Bronchial epithelial cell (primary cell): Measurements from ENCODE around the gene CACNB1. TPM values are rescaled to one million over a fixed set of nuclear protein-coding genes. Genes with fewer than 3 reads are reported as not detected.
"Not testable (repeated sequence)": the region's sequence is repeated elsewhere in the genome, so short reads cannot be mapped to it uniquely, and the experiment has no call there.

Experiments used
- DNase-seq: peaks from one replicate; pipeline ENCODE4 v3.0.0-alpha.2; 2010; ENCODE audit warnings: low read depth
- FAIRE-seq: peaks from 2 replicates; lab custom pipeline; 2011; peaks lifted over from hg19 to GRCh38; lab: Jason Lieb, UNC
- H3K27me3 ChIP-seq: 2 replicates; pipeline ENCODE4 v1.5.1; 2011; ENCODE audit warnings: low read length; ENCODE audit not compliant: control insufficient read depth, insufficient read depth
- H3K36me3 ChIP-seq: 2 replicates; pipeline ENCODE4 v1.5.1; 2011; ENCODE audit warnings: low read length; ENCODE audit not compliant: control insufficient read depth, insufficient read depth
- H3K4me3 ChIP-seq: 2 replicates; pipeline ENCODE4 v1.5.1; 2011; ENCODE audit warnings: mild to moderate bottlenecking, low read depth, low read length, control low read depth
- total RNA-seq: library from RNA; depleted of rRNA; stranded (reverse); fragments of >200 nt; gene quantifications from 2 replicates; pipeline ENCODE4 v1.2.1, GENCODE V29; 2014
- TF ChIP-seq, protein P1 (sequence below): IDR thresholded peaks from 2 replicates; pipeline ENCODE4 v1.5.1; 2011; ENCODE audit warnings: mild to moderate bottlenecking, moderate library complexity, low read length, control low read depth, inconsistent platforms; ENCODE audit not compliant: insufficient read depth, severe bottlenecking

CACNB1 gene
- total RNA-seq, 1 donor from 2014 or later, result 4.7 TPM

DNA sequence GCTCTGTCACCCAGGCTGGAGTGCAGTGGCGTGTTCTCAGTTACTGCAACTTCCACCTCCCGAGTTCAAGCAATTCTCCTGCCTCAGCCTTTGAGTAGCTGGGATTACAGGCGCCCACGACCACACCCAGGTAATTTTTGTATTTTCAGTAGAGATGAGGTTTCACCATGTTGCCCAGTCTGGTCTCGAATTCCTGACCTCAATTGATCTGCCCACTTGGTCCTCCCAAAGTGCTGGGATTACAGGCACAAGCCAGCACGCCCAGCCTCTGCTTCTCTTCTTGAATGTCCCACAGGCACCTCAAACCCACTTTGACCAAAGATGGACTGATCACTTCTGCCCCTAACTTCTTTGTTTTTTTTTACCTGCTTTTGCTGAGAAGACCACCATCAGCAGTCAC, 26.9 kb downstream of the CACNB1 start:
- Histone ChIP-seq H3K36me3 (no peaks in the 10 kb centered on the region), H3K4me3 (no peak overlapping the region), H3K27me3 (no peaks in the 10 kb centered on the region)
- TF ChIP-seq, protein P1, sequence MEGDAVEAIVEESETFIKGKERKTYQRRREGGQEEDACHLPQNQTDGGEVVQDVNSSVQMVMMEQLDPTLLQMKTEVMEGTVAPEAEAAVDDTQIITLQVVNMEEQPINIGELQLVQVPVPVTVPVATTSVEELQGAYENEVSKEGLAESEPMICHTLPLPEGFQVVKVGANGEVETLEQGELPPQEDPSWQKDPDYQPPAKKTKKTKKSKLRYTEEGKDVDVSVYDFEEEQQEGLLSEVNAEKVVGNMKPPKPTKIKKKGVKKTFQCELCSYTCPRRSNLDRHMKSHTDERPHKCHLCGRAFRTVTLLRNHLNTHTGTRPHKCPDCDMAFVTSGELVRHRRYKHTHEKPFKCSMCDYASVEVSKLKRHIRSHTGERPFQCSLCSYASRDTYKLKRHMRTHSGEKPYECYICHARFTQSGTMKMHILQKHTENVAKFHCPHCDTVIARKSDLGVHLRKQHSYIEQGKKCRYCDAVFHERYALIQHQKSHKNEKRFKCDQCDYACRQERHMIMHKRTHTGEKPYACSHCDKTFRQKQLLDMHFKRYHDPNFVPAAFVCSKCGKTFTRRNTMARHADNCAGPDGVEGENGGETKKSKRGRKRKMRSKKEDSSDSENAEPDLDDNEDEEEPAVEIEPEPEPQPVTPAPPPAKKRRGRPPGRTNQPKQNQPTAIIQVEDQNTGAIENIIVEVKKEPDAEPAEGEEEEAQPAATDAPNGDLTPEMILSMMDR, result no peak
- no peak for DNase-seq
- no peak for FAIRE-seq

DNA sequence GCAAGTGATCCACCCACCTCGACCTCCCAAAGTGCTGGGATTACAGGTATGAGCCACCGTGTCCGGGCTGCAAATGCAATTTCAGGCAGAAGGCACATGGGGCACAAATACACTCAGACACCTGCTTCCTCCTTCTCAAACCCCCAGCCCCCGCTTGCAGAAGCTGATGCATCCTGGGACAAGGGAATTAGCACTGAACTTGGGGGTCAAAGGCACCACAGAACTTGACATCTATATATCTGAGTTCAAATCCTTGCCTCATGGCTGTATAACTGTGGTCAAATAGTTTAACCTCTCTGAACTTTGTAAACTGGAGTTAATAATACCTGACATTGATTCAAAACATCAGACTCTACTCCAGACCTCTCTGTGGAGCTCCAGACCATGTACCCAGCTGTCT, 27.4 kb downstream of the CACNB1 start:
- no peak for DNase-seq
- no peaks in the 10 kb centered on the region for H3K36me3 ChIP-seq
- TF ChIP-seq, protein P1, result no peak
- H3K4me3 ChIP-seq, result no peak overlapping the region
- no peak for FAIRE-seq
- H3K27me3 ChIP-seq, result peaks cover under 1% of the 10 kb centered on the region

DNA sequence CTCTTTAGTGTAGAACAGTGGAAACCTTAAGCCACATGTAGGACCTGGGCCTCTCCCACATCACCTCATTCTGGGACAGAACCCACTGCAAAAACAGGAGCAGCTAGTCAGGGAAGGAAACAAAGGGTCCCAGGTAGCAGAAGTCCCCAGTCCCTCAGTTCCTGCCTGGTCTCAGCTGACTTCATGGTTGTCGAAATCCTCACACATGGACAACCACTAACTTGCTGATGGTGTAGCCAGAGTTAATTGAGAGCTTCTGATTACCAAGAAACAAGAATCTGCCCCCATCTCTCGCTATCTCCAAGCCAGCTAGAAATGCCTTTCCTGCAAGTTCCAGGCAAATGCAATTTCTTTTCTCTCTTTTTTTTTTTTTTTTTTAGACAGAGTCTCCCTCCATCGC, 28.0 kb downstream of the CACNB1 start:
- TF ChIP-seq, protein P1, result no peak
- Histone ChIP-seq H3K27me3 (peaks cover 5% of the 10 kb centered on the region), H3K4me3 (no peak overlapping the region), H3K36me3 (no peaks in the 10 kb centered on the region)
- DNase-seq, result no peak
- FAIRE-seq, result no peak

DNA sequence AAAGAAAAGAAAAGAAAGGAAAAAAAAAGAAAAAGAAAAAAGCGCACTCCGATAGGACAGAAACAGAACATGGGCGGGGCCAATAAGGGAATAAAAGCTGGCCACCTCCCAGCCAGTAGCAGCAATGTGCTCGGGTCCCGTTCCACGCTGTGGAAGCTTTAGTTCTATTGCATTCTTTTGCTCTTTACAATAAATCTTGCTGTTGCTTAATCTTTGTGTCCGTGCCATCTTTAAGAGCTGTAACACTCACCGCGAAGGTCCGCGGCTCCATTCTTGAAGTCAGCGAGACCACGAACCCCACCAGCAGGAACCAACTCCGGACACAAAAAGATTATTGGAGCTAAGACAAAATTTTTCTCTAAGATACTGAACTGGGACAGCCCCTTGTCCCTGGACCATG, 28.4 kb downstream of the CACNB1 start:
- TF ChIP-seq, protein P1, result no peak
- Histone ChIP-seq H3K4me3 (no peak overlapping the region), H3K27me3 (peaks cover 5% of the 10 kb centered on the region), H3K36me3 (no peaks in the 10 kb centered on the region)
- no peak for FAIRE-seq
- DNase-seq, result no peak

DNA sequence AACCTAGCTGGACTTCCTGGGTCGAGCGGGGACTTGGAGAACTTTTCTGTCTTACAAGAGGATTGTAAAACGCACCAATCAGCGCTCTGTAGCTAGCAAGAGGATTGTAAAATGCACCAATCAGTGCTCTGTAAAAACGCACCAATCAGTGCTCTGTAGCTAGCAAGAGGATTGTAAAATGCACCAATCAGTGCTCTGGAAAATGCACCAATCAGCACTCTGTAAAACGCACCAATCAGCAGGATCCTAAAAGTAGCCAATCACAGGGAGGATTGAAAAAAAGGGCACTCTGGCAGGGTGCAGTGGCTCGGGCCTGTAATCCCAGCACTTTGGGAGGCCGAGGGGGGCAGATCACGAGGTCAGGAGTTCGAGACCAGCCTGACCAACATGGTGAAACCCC, 29.0 kb downstream of the CACNB1 start:
- DNase-seq, H3K36me3 ChIP-seq, H3K27me3 ChIP-seq, H3K4me3 ChIP-seq, FAIRE-seq: not testable (repeated sequence)

DNA sequence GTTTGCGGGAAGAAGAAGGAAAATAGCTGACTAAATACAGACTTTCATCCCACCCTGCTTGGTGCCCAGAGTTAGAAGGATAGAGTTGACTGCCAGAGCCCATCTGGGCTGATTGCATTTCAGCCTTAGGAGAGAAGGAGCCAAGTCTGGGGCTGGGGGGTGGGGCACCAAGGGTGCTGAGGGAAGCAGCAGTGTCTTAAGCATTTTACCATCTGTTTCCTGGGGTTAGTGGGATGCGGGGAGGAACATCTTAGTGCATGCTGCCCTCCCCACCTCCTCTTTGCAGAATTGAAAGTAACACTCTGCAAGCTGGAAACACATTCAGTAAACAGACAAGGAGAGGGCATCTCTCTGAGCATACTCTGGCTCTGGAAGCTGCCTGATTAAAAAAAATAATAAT, 30.0 kb downstream of the CACNB1 start:
- peaks cover 5% of the 10 kb centered on the region for H3K27me3 ChIP-seq
- H3K4me3 ChIP-seq, result no peak overlapping the region
- TF ChIP-seq, protein P1, result no peak
- DNase-seq (no peak), FAIRE-seq (no peak)
- H3K36me3 ChIP-seq, result no peaks in the 10 kb centered on the region
